Thyroid gland (tissue), 4 donors: ENCODE data around the gene CAMKMT. TPM values are rescaled to one million over a fixed set of nuclear protein-coding genes. Genes with fewer than 3 reads are reported as not detected.

ENCODE experiments used
- DNase-seq, 2 donors: peaks; one replicate each; pipeline ENCODE4 v3.0.0-alpha.2; 2019
- H3K27ac ChIP-seq, 3 donors: fragments of 200-600 bp; sonication (generic); 1 replicate in 2 of 3; 2 replicates in 1 of 3; pipeline ENCODE4 v1.5.1; 2016 to 2019; ENCODE audit warnings: mild to moderate bottlenecking in 1 of 3, moderate library complexity in 1 of 3
- H3K27me3 ChIP-seq: fragments of 200-600 bp; sonication (generic); one replicate; pipeline ENCODE4 v1.5.1; 2019
- H3K36me3 ChIP-seq, 2 donors: fragments of 200-600 bp; sonication (generic); one replicate each; pipeline ENCODE4 v1.5.1; 2016 to 2019
- H3K4me1 ChIP-seq, 2 donors: fragments of 200-600 bp; sonication (generic); one replicate each; pipeline ENCODE4 v1.5.1; 2017 to 2019
- H3K4me3 ChIP-seq, 3 donors: fragments of 200-600 bp; sonication (generic); replicated peaks in 1 of 3; 1 replicate in 2 of 3; 2 replicates in 1 of 3; pipeline ENCODE4 v1.5.1; 2016; ENCODE audit warnings: mild to moderate bottlenecking in 1 of 3
- H3K9me3 ChIP-seq: fragments of 200-600 bp; sonication (generic); one replicate; pipeline ENCODE4 v1.5.1; 2017
- CTCF ChIP-seq, 6 experiments: fragments of 200-600 bp in 3 of 6; fragments of 450-650 bp in 3 of 6; sonication (generic) in 3 of 6; IDR thresholded peaks; one replicate each; pipeline ENCODE4 v1.5.1; 2016 to 2019; ENCODE audit warnings: antibody characterized with exemption in 6 of 6, mild to moderate bottlenecking in 2 of 6, inconsistent platforms in 1 of 6, moderate library complexity in 1 of 6
- POLR2A ChIP-seq, 2 donors: fragments of 450-650 bp; IDR thresholded peaks; one replicate each; pipeline ENCODE4 v1.6.1; 2017; ENCODE audit warnings: antibody characterized with exemption in 2 of 2, mild to moderate bottlenecking in 2 of 2, moderate library complexity in 1 of 2
- WGBS, 2 donors: methylation state at CpG; one replicate each; pipeline ENCODE4 v1.1.5; 2017; 5-methylcytosine and 5-hydroxymethylcytosine counted together
- intact Hi-C: fragments of 100-400 bp; cut with DNase I; formaldehyde crosslinking; loops from one replicate; pipeline ENCODE4 v1.15.1; 2023
- total RNA-seq, 4 donors: library from RNA; depleted of rRNA; stranded (reverse); fragments of >200 nt; gene quantifications; one replicate each; pipeline ENCODE4 v1.2.3, GENCODE V29; 2016

CAMKMT gene
- total RNA-seq, 4 donors from 2014 or later: 13.5 to 23.7 (median 17.2) TPM

- intact Hi-C loops: no loop called here
Observed at GRCh38 chr2:44526352-44526751, 164.6 kb downstream of the CAMKMT start.

GRCh38 chr2:44528595-44528994 lies 166.8 kb downstream of the CAMKMT start:
- peaks cover 0 to 3% of the 10 kb centered on the region in 2 donors for H3K4me1 ChIP-seq
- DNase-seq: no peak
- intact Hi-C loops: no loop called here
- no peak overlapping the region for H3K4me3 ChIP-seq
- TF ChIP-seq CTCF (IDR thresholded peaks at IDR 0.05) (no peak), POLR2A (IDR thresholded peaks at IDR 0.05) (no peak)
- no peaks in the 10 kb centered on the region for H3K36me3 ChIP-seq
- no peaks in the 10 kb centered on the region for H3K9me3 ChIP-seq
- H3K27ac ChIP-seq: no peak overlapping the region
- H3K27me3 ChIP-seq: no peaks in the 10 kb centered on the region
- 76% methylated on average over 1 of the region's 1 CpG for WGBS, 2 donors

More at GRCh38 chr2:44526352-44526751, 164.6 kb downstream of the CAMKMT start:
- DNase-seq: no peak
- H3K4me3 ChIP-seq: no peak overlapping the region
- no peaks in the 10 kb centered on the region for H3K9me3 ChIP-seq
- peaks cover 0 to 3% of the 10 kb centered on the region in 2 donors for H3K4me1 ChIP-seq
- WGBS, 2 donors: 94 to 96% methylated on average over 4 of the region's 4 CpGs
- no peak overlapping the region for H3K27ac ChIP-seq
- H3K36me3 ChIP-seq: no peaks in the 10 kb centered on the region
- no peaks in the 10 kb centered on the region for H3K27me3 ChIP-seq
- no peak for TF ChIP-seq POLR2A (IDR thresholded peaks at IDR 0.05)
- TF ChIP-seq CTCF (IDR thresholded peaks at IDR 0.05): no peak

- DNase-seq: no peak
- Histone ChIP-seq H3K27ac (no peak overlapping the region), H3K9me3 (no peaks in the 10 kb centered on the region), H3K27me3 (no peaks in the 10 kb centered on the region), H3K4me1 (peaks cover 0 to 3% of the 10 kb centered on the region in 2 donors), H3K36me3 (no peaks in the 10 kb centered on the region), H3K4me3 (no peak overlapping the region)
- no peak for TF ChIP-seq CTCF (IDR thresholded peaks at IDR 0.05)
- TF ChIP-seq POLR2A (IDR thresholded peaks at IDR 0.05): no peak
- intact Hi-C loops: no loop called here
Observed at GRCh38 chr2:44529448-44529847, 167.7 kb downstream of the CAMKMT start.

GRCh38 chr2:44531289-44531688 lies 169.5 kb downstream of the CAMKMT start:
- Histone ChIP-seq H3K27ac (no peak overlapping the region), H3K9me3 (no peaks in the 10 kb centered on the region), H3K4me3 (no peak overlapping the region), H3K4me1 (peaks cover 0 to 3% of the 10 kb centered on the region in 2 donors), H3K27me3 (no peaks in the 10 kb centered on the region), H3K36me3 (no peaks in the 10 kb centered on the region)
- TF ChIP-seq POLR2A (IDR thresholded peaks at IDR 0.05) (no peak), CTCF (IDR thresholded peaks at IDR 0.05) (no peak)
- intact Hi-C loops: no loop called here
- DNase-seq: no peak
- WGBS, 2 donors: 86 to 87% methylated on average over 2 of the region's 2 CpGs

GRCh38 chr2:44532031-44532430 lies 170.3 kb downstream of the CAMKMT start:
- Histone ChIP-seq H3K4me1 (peaks cover 0 to 3% of the 10 kb centered on the region in 2 donors), H3K27me3 (no peaks in the 10 kb centered on the region), H3K27ac (no peak overlapping the region), H3K36me3 (no peaks in the 10 kb centered on the region), H3K9me3 (no peaks in the 10 kb centered on the region), H3K4me3 (no peak overlapping the region)
- intact Hi-C loops: no loop called here
- no peak for DNase-seq
- WGBS, 2 donors: 90 to 92% methylated on average over 2 of the region's 2 CpGs
- TF ChIP-seq POLR2A (IDR thresholded peaks at IDR 0.05): no peak
- TF ChIP-seq CTCF (IDR thresholded peaks at IDR 0.05): no peak
